GM19397 (cell line): ENCODE results near the gene LUZP4.
"Not testable (repeated sequence)": the region's sequence is repeated elsewhere in the genome, so short reads cannot be mapped to it uniquely, and the experiment has no call there.

Source experiments
- ATAC-seq: cut with Tn5 transposase; IDR thresholded peaks from one replicate; pipeline ENCODE4 v1.9.1; 2021; ENCODE audit warnings: mild to moderate bottlenecking, moderate library complexity; ENCODE audit not compliant: unreplicated experiment

LUZP4 gene, protein sequence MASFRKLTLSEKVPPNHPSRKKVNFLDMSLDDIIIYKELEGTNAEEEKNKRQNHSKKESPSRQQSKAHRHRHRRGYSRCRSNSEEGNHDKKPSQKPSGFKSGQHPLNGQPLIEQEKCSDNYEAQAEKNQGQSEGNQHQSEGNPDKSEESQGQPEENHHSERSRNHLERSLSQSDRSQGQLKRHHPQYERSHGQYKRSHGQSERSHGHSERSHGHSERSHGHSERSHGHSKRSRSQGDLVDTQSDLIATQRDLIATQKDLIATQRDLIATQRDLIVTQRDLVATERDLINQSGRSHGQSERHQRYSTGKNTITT

DNA sequence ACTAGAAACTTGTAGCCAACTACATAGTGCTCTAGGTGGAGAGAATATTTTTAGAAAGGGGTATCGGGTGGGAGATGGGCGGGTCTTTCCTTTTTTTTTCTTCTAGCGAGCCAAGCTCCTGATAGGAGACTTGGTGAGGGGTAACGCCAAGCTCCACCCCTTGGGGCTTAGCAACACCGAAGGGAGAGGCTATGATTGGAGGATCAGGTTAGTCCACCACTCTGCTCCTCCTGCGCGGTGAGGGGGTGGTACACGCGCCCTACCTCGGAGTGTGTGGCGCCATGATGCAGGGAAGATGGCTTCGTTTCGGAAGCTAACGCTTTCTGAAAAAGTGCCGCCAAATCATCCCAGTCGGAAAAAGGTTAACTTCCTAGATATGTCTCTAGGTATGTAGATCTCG, at the start of gene LUZP4:
TSS of gene LUZP4 (plus strand) at position 251 of the 400 bp plus-strand sequence. CDS start at position 296, 45 bp downstream.
- ATAC-seq = no peak

DNA sequence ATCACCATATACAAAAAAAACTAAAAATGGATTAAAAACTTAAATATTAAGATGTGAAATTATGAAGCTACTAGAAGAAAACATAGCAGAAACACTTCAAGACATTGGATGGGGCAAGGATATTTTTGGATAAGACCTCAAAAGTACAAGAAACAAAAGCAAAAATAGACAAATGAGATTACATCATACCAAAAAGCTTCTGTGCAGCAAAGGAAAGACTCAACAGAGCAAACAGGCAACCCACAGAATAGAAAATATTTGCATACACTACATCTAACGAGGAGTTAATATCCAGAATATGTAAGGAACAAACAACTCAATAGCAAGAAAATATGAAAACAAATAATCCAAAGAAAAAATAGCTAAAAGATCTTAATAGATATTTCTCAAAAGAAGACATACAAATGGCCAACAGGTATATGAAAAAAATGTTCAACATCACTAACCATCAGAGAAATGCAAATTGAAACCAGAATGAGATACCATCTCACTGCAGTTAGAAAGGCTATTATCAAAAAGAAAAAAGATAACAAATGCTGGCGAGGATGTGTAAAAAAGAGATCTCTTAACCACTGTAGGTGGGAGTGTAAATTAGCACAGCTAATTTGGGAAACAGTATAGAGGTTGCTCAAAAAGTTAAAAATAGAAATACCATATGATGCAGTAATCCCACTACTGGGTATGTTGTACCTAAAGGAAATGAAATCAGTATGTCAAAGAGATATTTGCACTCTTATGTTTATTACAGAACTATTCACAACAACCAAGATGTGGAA, 37.9 kb upstream of the LUZP4 start:
- ATAC-seq = no peak

DNA sequence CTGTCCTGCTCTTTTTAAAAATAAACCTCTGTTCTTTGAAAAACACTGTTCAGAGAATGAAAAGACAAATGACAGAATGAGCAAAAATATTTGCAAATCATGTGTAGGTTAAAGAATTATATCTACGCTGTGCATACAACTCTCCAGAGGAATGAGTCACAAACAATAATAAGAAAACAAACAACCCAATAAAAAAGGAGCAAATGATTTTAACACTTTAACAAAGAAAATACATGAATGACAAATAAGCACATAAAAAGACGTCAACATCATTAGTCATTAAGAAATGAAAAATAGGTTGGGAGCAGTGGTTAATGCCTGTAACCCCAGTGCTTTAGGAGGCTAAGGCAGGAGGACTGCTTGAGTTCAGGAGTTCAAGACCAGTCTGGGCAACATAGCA, 34.5 kb upstream of the LUZP4 start:
- ATAC-seq = no peak

DNA sequence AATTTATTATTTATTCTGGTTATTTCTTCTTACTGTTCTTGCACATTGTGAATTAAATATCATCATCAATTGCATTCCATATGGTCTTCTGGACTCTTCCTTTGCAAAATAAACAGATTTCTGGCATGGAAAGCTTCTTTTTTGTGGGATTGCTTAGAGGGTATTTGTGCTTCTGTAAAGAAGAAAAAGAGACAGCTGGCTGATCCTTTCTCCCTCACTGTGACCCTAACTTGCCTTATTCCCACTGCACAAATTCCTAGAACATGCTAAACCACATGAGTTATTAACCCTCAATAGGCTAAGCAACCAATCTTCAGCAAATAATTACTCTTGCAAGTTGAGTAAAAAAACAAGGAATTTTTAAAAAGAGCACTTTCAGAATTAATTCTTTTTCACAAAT, 31.8 kb upstream of the LUZP4 start:
- ATAC-seq = no peak

DNA sequence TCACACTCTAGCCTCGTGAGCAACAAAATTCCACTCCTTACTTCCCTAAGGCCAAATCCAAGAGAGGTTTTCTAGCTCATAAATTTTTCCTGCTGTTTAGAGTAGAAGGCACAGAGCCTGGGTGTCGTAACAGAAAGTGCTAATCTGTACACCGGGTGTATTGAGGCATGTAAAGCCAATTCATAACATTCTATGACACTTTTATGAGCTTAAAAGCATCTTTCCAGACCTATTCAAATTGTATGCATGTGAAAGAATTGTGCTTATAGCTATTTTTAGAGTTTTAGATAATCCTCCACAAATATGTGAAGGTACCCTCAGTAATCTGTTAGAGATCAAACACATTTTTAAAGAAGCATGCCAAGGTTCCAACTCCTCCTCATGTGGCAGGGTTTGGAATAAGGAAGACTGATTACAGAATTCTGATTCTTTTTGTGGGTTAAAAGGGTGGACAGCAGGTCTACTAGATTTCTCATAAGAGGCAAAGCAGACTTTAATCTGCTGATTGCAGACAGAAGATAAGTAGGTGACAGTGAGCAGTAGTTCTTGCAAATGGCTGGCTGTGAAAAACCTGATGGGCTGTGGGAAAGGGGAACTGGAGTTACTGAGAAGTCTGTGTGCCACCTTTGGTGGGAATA, 30.2 kb upstream of the LUZP4 start:
- no peak for ATAC-seq

DNA sequence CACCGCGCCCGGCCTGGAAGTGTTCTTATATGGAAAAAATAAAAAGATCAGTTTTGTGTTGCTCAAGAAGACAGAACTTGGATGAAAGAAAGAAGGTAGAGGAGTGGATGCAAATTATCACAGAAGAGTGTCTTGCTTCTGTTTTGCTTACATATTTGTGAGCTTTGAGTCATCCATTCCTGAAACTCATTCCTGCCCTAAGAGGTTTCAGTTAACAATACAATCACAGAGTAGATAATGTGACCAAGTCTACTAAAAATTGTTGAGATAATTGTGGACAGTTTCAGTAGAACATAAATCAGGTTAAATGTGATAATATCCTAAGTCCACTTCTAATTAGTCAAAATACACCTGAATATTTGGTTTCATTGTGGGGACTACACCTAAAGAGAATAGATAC, 29.2 kb upstream of the LUZP4 start:
- no peak for ATAC-seq

DNA sequence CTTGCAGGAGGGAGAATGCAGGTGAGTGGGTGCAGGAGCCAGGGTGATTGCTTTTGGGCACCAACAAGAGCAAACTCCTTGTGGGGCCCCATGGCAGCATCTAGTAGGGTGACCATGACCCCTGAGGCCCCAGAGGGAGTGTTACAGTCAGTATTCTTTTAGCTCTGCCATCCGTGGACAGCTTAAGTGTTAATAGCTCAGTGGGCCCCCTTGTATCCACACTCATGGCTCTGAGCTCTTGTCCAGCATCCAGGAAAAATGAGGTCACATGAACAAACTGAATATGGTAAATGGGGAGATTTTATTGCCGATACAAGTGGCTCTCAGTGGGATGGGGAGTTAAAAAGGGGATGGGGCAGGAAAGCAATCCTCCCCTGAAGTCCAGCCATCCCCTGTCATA, 28.4 kb upstream of the LUZP4 start:
- ATAC-seq = no peak

DNA sequence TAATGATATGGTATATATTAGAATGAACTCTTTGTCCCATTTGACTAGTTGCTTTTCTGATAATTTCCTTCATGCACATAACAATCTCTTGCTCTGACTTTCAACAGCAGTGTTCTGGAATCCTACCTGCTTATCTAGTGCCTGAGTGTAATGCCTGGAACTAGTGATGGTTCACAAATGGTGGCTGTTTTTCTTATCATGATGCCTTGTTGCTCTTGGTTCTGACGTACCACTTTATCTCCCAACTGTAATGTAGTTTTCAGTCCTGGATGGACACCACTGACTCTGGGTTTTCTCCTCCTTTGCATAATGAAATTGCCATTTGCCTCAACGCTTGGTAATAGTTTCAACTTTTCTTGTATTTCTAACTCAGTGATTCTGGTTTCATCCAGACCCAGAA, 25.5 kb upstream of the LUZP4 start:
- ATAC-seq = no peak

DNA sequence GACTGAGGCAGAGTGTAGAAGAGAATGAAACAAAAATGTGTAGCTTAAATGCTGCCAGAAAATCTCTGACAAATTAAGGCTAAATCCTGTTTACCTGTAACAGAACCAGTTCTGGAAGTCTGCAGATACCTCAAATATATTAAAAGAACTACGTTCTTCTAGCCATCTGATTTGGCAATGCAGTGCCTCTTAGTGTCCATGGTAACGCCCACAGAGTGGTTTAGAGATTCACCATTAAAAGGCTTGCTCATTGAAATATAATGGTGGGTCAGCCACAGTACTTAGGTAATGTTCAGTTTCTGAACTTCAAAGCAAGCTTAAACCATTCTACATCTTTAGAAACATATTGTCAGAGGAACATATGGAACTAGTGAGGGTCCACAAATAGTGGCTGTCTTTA, 23.2 kb upstream of the LUZP4 start:
- no peak for ATAC-seq

DNA sequence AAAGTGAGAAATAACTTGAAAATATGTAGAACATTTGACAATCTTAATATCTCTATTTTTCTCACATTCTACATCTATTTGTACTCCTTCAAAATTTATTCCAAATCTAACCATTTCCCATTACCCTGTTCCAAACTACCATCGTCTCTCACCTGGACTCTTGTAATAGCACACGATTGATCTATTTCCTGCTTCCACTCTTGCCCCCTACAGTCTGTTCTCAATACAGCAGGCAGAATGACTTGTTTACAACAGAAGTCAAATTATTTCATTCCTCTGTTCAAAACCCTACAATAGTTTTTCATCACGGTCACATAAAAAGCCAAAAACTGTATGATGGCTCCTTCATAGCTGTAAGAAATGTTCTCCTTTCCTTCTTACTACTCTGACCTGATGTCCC, 21.1 kb upstream of the LUZP4 start:
- no peak for ATAC-seq

DNA sequence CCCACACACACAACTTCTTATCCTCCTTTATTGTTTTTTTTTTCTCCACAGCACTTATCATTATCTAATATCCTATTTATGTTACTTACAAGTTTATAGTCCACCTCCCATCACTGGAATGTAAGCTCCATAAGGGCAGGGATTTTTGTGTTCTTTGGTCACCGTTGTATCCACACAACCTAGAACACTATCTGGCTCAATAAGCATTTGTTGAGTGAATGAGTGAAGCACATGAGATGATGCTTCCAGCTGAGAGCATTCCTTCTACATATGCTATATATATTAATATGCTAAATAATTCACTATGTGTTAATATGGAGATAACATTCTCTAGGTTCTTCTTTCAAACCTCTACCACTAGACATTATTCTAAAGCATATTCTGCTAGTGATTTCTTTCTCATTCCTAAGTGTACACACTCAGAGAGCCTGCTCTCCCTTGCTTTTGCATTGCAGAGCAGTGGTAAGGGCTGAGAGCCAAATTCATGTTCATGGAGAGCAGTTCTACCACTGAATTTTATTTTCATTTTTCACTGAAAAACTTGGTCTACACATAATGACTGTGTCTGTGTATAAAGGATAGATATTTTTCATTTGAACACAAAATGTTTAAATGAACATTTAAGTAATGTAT, 20.3 kb upstream of the LUZP4 start:
- ATAC-seq = no peak

DNA sequence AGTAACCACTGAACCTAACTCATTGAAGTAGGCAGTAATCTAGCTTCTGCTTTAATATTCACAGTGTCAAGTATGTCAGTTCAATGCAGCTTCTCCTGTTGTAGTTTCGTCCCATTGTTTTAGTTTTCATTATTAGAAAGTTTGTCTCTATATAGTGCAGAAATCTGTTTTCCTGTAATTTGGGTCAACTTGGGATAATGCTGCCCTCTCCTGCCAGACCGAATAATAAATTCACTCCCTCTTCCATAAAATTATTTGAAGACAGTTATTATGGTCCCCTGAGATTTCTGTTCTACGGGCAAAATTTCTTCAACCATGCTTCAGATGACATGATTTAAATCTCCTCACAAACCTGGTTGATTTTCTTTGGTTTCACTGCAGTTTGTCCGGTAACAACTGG, 4.6 kb upstream of the LUZP4 start:
- ATAC-seq = no peak

DNA sequence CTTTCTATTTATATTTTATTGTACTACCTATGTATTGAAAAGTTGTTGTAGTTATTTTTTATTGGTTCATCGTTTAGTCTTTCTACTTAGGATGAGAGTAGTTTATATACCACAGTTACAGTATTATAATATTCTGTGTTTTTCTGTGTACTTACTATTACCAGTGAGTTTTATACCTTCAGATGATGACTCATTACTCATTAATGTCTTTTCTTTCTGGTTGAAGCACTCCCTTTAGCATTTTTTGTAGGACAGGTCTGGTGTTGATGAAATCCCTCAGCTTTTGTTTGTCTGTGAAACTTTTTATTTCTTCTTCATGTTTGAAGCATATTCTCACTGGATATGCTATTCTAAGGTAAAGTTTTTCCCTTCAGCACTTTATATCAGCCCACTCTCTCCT, 7.7 kb downstream of the LUZP4 start:
- ATAC-seq = no peak

DNA sequence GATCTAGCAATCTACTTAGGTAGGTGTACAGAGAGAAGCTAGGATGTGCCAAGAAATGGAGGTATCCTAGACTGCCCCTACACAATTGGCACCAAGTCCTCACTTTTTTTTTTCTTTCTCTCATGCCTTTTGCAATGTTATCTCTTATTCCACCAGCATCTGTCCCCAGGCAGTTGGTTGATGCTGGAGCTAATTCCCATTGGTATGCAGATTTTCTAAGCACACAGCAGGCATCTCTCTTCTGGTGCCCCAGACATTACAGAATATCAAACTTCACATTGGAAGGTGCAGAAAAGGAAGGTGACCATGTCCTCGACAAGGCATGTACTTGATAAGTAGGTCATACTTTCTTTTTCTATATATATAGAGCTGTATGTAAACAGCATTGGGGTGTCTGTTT, 21.6 kb downstream of the LUZP4 start:
- no peak for ATAC-seq

DNA sequence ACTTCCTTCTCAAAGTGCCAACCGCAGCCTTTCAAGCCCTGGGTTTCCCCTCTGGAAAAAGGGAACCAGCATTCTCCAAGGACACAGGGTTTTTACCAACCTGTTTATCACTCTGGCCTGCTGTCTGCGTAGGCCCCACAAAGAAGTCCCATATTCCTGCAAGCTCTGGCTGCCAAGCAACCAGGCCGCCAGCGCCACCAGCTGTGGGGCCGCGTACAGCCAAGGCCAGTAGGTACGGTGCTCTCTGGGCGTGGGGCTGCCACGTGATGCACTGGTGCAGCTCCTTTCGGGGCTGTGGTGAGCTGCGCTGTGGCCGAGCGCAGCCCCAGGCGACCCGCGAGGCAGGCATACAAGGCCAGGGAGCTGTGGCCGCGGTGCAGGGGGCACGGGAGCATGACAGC, 22.1 kb downstream of the LUZP4 start:
- ATAC-seq = no peak

DNA sequence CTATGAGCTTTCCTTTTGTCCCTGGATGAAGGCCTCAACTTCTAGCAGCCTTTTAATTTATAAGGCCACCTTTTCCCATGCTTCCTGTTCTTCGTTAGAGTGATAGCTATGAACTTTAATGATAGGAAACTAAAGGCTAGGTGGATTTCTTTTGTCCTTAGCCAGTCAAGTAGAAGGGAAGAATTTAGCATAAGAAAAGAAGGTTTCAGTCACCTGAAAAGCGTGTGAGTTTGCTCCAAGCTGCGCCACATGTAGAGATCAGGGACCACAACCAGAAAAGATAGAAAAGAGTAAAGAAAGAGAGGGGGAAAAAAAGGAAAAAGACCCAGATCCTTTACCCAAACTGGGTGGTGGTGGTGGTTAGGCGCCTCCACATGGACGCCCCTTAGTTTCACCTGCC, 28.6 kb downstream of the LUZP4 start:
- no peak for ATAC-seq

DNA sequence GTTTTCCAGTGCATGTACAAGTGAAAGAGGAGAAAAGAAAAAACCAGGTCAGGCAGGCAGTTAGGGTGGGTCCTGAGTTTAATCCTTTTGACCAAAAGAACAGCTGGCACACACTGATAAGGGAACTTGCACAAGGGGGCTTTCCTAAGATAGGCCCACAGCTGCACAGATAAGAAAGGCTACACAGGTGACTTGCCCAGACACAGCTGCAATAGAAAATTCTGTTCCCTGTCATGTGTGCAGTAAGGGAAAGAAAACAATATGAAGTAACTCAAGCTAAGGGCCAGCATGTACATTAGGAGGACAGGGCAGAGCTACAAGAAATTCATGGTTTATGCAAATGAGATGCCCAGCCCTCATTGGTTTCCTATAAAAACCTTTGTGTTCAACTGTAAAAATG, 32.9 kb downstream of the LUZP4 start:
- ATAC-seq = no peak

DNA sequence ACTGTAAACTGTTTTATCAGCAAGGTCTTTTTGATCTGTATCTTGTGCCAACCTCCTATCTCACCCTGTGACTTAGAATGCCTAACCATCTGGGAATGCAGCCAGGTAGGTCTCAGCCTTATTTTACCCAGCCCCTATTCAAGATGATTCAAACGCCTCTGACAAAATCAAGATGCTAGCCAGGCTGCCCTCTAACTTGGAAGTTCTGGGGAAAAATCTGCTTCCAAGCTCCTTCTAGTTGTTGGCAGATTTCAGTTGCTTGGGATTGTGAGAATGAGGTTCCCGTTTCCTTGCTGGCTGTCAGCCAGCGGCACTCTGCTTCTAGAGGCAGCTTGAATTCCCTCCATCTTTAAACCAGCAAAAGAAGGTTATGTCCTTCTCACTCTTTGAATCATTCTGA, 34.7 kb downstream of the LUZP4 start:
- ATAC-seq = no peak

DNA sequence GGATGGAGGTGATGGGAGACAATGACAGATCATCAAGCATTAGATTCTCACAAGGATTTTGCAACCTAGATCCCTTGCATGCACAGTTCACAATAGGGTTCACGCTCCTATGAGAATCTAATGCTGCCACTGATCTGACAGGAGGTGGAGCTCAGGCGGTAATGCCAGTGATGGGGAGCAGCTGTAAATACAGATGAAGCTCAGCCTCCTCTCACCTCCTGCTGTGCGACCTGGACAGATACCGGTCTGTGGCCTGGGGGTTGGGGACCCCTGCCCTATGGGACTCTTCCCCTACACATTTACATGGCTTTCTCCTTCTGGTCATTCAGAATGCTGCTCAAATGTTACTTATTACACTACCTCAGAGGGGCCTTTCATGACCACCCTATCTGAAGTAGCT, 39.8 kb downstream of the LUZP4 start:
- ATAC-seq = not testable (repeated sequence)

DNA sequence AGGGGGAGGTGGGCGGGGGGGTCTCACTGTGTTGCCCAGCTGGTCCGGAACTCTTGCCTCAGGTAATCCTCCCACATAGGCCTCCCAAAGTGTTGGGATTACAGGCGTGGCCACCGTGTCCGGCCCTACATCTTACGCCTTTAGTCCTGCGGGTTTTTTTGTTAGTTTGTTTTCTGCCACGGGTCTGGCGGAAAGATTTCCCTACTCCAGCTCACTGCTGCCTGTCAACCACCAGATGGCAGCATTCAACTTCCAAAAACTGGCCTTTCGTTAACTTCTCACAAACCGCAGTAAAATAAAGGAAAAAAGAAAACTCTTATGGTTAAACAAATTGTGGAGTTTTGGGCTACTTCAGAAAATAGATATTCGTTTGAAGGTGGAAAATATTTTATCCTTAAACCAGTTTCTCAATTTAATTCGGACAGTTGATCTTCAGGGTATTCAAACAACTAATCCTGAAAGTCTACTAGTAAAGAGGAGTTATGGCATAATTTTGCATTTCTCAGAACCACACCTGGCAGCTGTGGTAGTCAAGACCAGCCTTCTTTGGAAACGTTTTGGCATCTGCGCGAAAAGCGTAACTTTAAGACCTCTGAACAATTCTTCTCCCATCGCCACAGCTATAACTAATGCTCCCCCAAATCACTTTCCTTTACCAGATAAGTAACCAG, 41.1 kb downstream of the LUZP4 start:
- no peak for ATAC-seq

DNA sequence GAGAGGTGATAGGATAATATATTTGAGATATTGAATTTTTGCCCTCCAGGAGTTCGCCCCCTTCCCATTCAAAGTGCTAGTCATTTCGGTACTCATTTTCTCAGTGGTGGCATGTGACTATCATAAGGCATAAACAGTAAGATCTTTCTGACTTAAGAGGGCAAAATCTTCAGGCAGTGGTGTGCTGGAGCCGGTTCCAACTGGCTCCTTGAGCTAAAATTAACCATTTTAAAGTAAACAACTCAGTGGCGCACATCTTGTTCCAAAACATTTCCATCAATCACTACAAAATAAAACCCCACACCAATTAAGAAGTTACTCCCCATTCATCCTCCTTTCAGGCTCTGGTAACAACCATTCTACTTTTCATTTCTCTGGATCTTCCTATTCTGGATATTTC, 43.3 kb downstream of the LUZP4 start:
- no peak for ATAC-seq
